ENCODE results near the gene PRDM16.

Gene PRDM16

GRCh38 chr1:3454811-3455618 lies 386.0 kb downstream of the PRDM16 start:
- no peak for DNase-seq

- no peak for DNase-seq
These were observed 386.9 kb downstream of the PRDM16 start for GRCh38 chr1:3455670-3456448.

GRCh38 chr1:3456449-3456963 lies 387.5 kb downstream of the PRDM16 start:
- no peak for DNase-seq

- DNase-seq: no peak
These were observed 388.2 kb downstream of the PRDM16 start for GRCh38 chr1:3456964-3457909.

- peak in 7 of 14 donors; percentile 3 to 39 (median 28) for DNase-seq
These were observed 389.2 kb downstream of the PRDM16 start for GRCh38 chr1:3457910-3458883.

GRCh38 chr1:3459051-3459908 lies 390.3 kb downstream of the PRDM16 start:
- DNase-seq: no peak

- no peak for DNase-seq
These were observed 391.1 kb downstream of the PRDM16 start for GRCh38 chr1:3459940-3460671.

GRCh38 chr1:3460672-3461131 lies 391.7 kb downstream of the PRDM16 start:
- DNase-seq: no peak

- DNase-seq: no peak
These were observed 392.4 kb downstream of the PRDM16 start for GRCh38 chr1:3461238-3461933.

- no peak for DNase-seq
These were observed 392.9 kb downstream of the PRDM16 start for GRCh38 chr1:3461934-3462275.

- no peak for DNase-seq
These were observed 393.5 kb downstream of the PRDM16 start for GRCh38 chr1:3462356-3463012.

- DNase-seq: no peak
These were observed 394.0 kb downstream of the PRDM16 start for GRCh38 chr1:3463013-3463385.

- DNase-seq: no peak
These were observed 394.4 kb downstream of the PRDM16 start for GRCh38 chr1:3463408-3463863.

- no peak for DNase-seq
These were observed 395.1 kb downstream of the PRDM16 start for GRCh38 chr1:3463891-3464648.

- DNase-seq: no peak
These were observed 395.6 kb downstream of the PRDM16 start for GRCh38 chr1:3464649-3465025.

GRCh38 chr1:3465091-3465934 lies 396.3 kb downstream of the PRDM16 start:
- no peak for DNase-seq

Measured in C1 segment of cervical spinal cord (tissue), 14 donors.